ENCODE data around the gene CYTH1.

Gene CYTH1

DNA sequence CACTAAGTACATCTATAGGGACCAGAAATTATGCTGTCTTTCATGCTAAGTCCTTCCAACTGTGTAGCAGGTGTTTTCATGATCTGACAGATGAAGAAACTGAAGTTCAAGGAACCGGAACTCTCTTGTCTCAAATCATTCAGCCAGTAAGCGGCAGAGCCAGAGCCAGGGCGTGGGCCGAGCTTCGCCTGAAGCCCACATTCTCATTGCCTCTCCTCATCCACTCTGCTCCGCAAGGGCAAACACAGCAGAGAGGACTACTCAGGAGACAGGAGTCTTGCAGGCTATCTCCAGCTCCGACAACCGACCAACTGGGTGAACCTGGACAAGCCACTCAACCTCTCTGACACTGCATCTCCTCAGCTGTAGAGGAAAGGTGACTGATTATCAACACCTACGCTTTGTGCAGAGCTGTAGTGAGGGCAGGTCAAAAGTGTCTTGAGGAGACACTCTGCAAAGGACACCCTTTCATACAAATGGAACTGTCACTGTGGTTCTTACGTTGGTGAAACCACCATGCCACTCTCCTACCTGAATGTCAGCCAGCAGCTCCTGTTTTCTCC, 72.9 kb downstream of the CYTH1 start:
- Histone ChIP-seq H3K36me3 (peaks cover 48% of the 10 kb centered on the region), H3K27ac (no peak overlapping the region), H3K9me3 (ENCODE audit: severe bottlenecking) (no peaks in the 10 kb centered on the region), H3K4me3 (ENCODE audit: low read depth, low read length) (no peak overlapping the region), H3K27me3 (ENCODE audit: insufficient read depth, low read depth, severe bottlenecking) (no peaks in the 10 kb centered on the region)
- no peak for DNase-seq
- no peak for TF ChIP-seq CTCF (IDR thresholded peaks at IDR 0.05; ENCODE audit: low read depth, low read length)

- Histone ChIP-seq H3K27me3 (ENCODE audit: insufficient read depth, low read depth, severe bottlenecking) (no peaks in the 10 kb centered on the region), H3K36me3 (peaks cover 54% of the 10 kb centered on the region), H3K9me3 (ENCODE audit: severe bottlenecking) (no peaks in the 10 kb centered on the region), H3K27ac (no peak overlapping the region; the same call in 1 of the 2 replicates), H3K4me3 (ENCODE audit: low read depth, low read length) (no peak overlapping the region)
- TF ChIP-seq CTCF (IDR thresholded peaks at IDR 0.05; ENCODE audit: low read depth, low read length), result peak; percentile 99
- peak; percentile 82 for DNase-seq
Measured at GRCh38 chr17:78708510-78708973, 73.5 kb downstream of the CYTH1 start.

GRCh38 chr17:78707923-78708322, 74.2 kb downstream of the CYTH1 start:
- Histone ChIP-seq H3K4me3 (ENCODE audit: low read depth, low read length) (no peak overlapping the region), H3K9me3 (ENCODE audit: severe bottlenecking) (no peaks in the 10 kb centered on the region), H3K27me3 (ENCODE audit: insufficient read depth, low read depth, severe bottlenecking) (no peaks in the 10 kb centered on the region), H3K27ac (no peak overlapping the region; the same call in 1 of the 2 replicates), H3K36me3 (peaks cover 54% of the 10 kb centered on the region)
- no peak for DNase-seq
- no peak for TF ChIP-seq CTCF (IDR thresholded peaks at IDR 0.05; ENCODE audit: low read depth, low read length)

DNA sequence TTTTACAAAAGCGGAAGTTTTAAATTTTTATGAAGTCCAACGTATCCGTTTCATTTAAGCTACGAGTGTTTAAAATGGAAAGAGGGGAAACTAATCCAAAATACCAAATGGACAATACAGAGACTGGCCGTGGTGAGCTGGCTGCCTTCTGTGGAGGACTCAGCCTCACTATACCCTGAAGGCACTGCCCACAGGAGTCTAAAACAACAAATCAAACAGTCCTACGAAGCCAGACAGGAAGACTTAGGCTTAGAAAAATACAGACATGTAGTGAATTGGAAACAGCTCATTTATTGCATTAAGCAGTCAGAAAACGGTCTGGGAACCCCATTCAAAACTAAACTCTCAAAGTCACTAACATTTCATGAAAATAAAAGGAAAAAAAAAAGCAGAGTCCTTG, 75.1 kb downstream of the CYTH1 start:
- DNase-seq, result no peak
- no peak for TF ChIP-seq CTCF (IDR thresholded peaks at IDR 0.05; ENCODE audit: low read depth, low read length)
- Histone ChIP-seq H3K27ac (no peak overlapping the region), H3K36me3 (peaks cover 62% of the 10 kb centered on the region), H3K9me3 (ENCODE audit: severe bottlenecking) (no peaks in the 10 kb centered on the region), H3K4me3 (ENCODE audit: low read depth, low read length) (no peak overlapping the region), H3K27me3 (ENCODE audit: insufficient read depth, low read depth, severe bottlenecking) (no peaks in the 10 kb centered on the region)

- Histone ChIP-seq H3K27me3 (ENCODE audit: insufficient read depth, low read depth, severe bottlenecking) (no peaks in the 10 kb centered on the region), H3K27ac (no peak overlapping the region), H3K9me3 (ENCODE audit: severe bottlenecking) (no peaks in the 10 kb centered on the region), H3K36me3 (peaks cover 68% of the 10 kb centered on the region), H3K4me3 (ENCODE audit: low read depth, low read length) (no peak overlapping the region)
- TF ChIP-seq CTCF (IDR thresholded peaks at IDR 0.05; ENCODE audit: low read depth, low read length), result no peak
- DNase-seq, result no peak
Measured at GRCh38 chr17:78706271-78706915, 75.7 kb downstream of the CYTH1 start.
